H9 (cell line): Measurements from ENCODE around the gene TBCK. TPM values are rescaled to one million over a fixed set of nuclear protein-coding genes. Genes with fewer than 3 reads are reported as not detected.

Experiments
- DNase-seq: peaks from one replicate; pipeline ENCODE4 v3.0.0-alpha.2; 2017
- H2AFZ ChIP-seq: one replicate; pipeline ENCODE4 v1.6.1; 2013; ENCODE audit warnings: mild to moderate bottlenecking, low read length, control low read depth, moderate library complexity
- H2AK5ac ChIP-seq: 2 replicates; pipeline ENCODE4 v1.6.1; 2013; ENCODE audit warnings: low read length, control low read depth, mixed read lengths; ENCODE audit not compliant: insufficient read length
- H2BK120ac ChIP-seq: one replicate; pipeline ENCODE4 v1.6.1; 2013; ENCODE audit warnings: low read depth, mild to moderate bottlenecking, low read length, control low read depth, inconsistent platforms; ENCODE audit not compliant: poor library complexity, severe bottlenecking
- H2BK12ac ChIP-seq: 2 replicates; pipeline ENCODE4 v1.6.1; 2013; ENCODE audit warnings: low read length, control low read depth, mixed read lengths, low read depth; ENCODE audit not compliant: insufficient read length
- H2BK15ac ChIP-seq: 2 replicates; pipeline ENCODE4 v1.6.1; 2013; ENCODE audit warnings: low read depth, low read length, control low read depth
- H2BK20ac ChIP-seq: one replicate; pipeline ENCODE4 v1.6.1; 2013; ENCODE audit warnings: low read depth, mild to moderate bottlenecking, low read length, control low read depth, inconsistent platforms; ENCODE audit not compliant: poor library complexity, severe bottlenecking
- H2BK5ac ChIP-seq: 2 replicates; pipeline ENCODE4 v1.6.1; 2013; ENCODE audit warnings: low read length, control low read depth, mixed read lengths; ENCODE audit not compliant: insufficient read length
- H3K14ac ChIP-seq: 2 replicates; pipeline ENCODE4 v1.6.1; 2013; ENCODE audit warnings: low read length, control low read depth; ENCODE audit not compliant: insufficient read depth
- H3K18ac ChIP-seq: 2 replicates; pipeline ENCODE4 v1.6.1; 2013; ENCODE audit warnings: low read depth, mild to moderate bottlenecking, mixed read lengths, low read length, control low read depth; ENCODE audit not compliant: insufficient read length
- H3K23ac ChIP-seq: 2 replicates; pipeline ENCODE4 v1.6.1; 2013; ENCODE audit warnings: low read length, control low read depth, mixed read lengths, low read depth; ENCODE audit not compliant: insufficient read length
- H3K23me2 ChIP-seq: 2 replicates; pipeline ENCODE4 v1.6.1; 2013; ENCODE audit warnings: low read depth, mild to moderate bottlenecking, mixed read lengths, low read length, control low read depth; ENCODE audit not compliant: insufficient read length, poor library complexity, severe bottlenecking
- H3K27ac ChIP-seq: 2 replicates; pipeline ENCODE4 v1.5.1; 2013; ENCODE audit warnings: low read length, control low read depth, mixed read lengths, low read depth; ENCODE audit not compliant: insufficient read length
- H3K27me3 ChIP-seq: 2 replicates; pipeline ENCODE4 v1.6.1; 2013; ENCODE audit warnings: low read length, control low read depth, inconsistent platforms; ENCODE audit not compliant: insufficient read depth
- H3K4ac ChIP-seq: 2 replicates; pipeline ENCODE4 v1.6.1; 2013; ENCODE audit warnings: low read depth, mild to moderate bottlenecking, control low read depth, inconsistent platforms, low read length, moderate library complexity
- H3K4me1 ChIP-seq: 2 replicates; pipeline ENCODE4 v1.6.1; 2013; ENCODE audit warnings: low read length, control low read depth, inconsistent platforms; ENCODE audit not compliant: insufficient read depth
- H3K4me2 ChIP-seq: 2 replicates; pipeline ENCODE4 v1.6.1; 2013; ENCODE audit warnings: low read length, control low read depth, mixed read lengths; ENCODE audit not compliant: insufficient read length, insufficient read depth
- H3K56ac ChIP-seq: 2 replicates; pipeline ENCODE4 v1.6.1; 2013; ENCODE audit warnings: low read depth, mild to moderate bottlenecking, mixed read lengths, low read length, control low read depth; ENCODE audit not compliant: insufficient read length
- H3K79me1 ChIP-seq: 2 replicates; pipeline ENCODE4 v1.6.1; 2013; ENCODE audit warnings: low read depth, mild to moderate bottlenecking, moderate library complexity, low read length, control low read depth, inconsistent platforms; ENCODE audit not compliant: insufficient read depth, poor library complexity, severe bottlenecking
- H3K79me2 ChIP-seq: 2 replicates; pipeline ENCODE4 v1.6.1; 2013; ENCODE audit warnings: low read length, control low read depth, inconsistent platforms; ENCODE audit not compliant: insufficient read depth
- H3K9ac ChIP-seq: 2 replicates; pipeline ENCODE4 v1.6.1; 2013; ENCODE audit warnings: low read length, control low read depth, mixed read lengths; ENCODE audit not compliant: insufficient read length; ENCODE audit errors: extremely low read depth
- H3K9me3 ChIP-seq: one replicate; pipeline ENCODE4 v1.6.1; 2013; ENCODE audit warnings: low read depth, low read length, inconsistent platforms; ENCODE audit not compliant: control insufficient read depth
- H3T11ph ChIP-seq: one replicate; pipeline ENCODE4 v1.6.1; 2013; ENCODE audit warnings: mild to moderate bottlenecking, low read length, control low read depth, inconsistent platforms
- H4K20me1 ChIP-seq: one replicate; pipeline ENCODE4 v1.6.1; 2013; ENCODE audit not compliant: control insufficient read depth, insufficient read length, insufficient read depth
- H4K5ac ChIP-seq: 2 replicates; pipeline ENCODE4 v1.6.1; 2013; ENCODE audit warnings: low read depth, mild to moderate bottlenecking, mixed read lengths, low read length, control low read depth; ENCODE audit not compliant: insufficient read length
- H4K8ac ChIP-seq: replicated peaks from 2 replicates; pipeline ENCODE4 v1.6.1; 2013; ENCODE audit warnings: low read length, control low read depth, mixed read lengths, low read depth; ENCODE audit not compliant: insufficient read length
- H4K91ac ChIP-seq: 2 replicates; pipeline ENCODE4 v1.6.1; 2013; ENCODE audit warnings: low read depth, mild to moderate bottlenecking, moderate library complexity, mixed read lengths, low read length, control low read depth; ENCODE audit not compliant: insufficient read length
- H3K27ac Mint-ChIP-seq, 3 experiments: 2 replicates in 2 of 3; 3 replicates in 1 of 3; pipeline ENCODE4 v1.8.0; 2020 to 2021; ENCODE audit warnings: mixed read lengths in 3 of 3, mild to moderate bottlenecking in 1 of 3, moderate library complexity in 1 of 3
- H3K27me3 Mint-ChIP-seq: 2 replicates; pipeline ENCODE4 v1.8.0; 2021; ENCODE audit warnings: low read depth, mild to moderate bottlenecking, moderate library complexity, mixed read lengths
- H3K36me3 Mint-ChIP-seq, 3 experiments: 2 replicates in 2 of 3; 3 replicates in 1 of 3; pipeline ENCODE4 v1.8.0; 2020 to 2021; ENCODE audit warnings: low read depth in 3 of 3, mixed read lengths in 3 of 3; ENCODE audit not compliant: insufficient read depth in 1 of 3
- H3K4me1 Mint-ChIP-seq, 2 experiments: 2 replicates each; pipeline ENCODE4 v1.8.0; 2020; ENCODE audit warnings: mixed read lengths in 2 of 2
- H3K4me3 Mint-ChIP-seq, 2 experiments: 2 replicates in 1 of 2; 3 replicates in 1 of 2; pipeline ENCODE4 v1.8.0; 2020 to 2021; ENCODE audit warnings: mild to moderate bottlenecking in 2 of 2, mixed read lengths in 2 of 2, moderate library complexity in 1 of 2
- H3K9me3 Mint-ChIP-seq, 2 experiments: 2 replicates in 1 of 2; 3 replicates in 1 of 2; pipeline ENCODE4 v1.8.0; 2020; ENCODE audit warnings: mild to moderate bottlenecking in 2 of 2, mixed read lengths in 2 of 2, moderate library complexity in 1 of 2
- total RNA-seq: library from RNA; stranded (reverse); gene quantifications from 2 replicates; pipeline ENCODE4 v1.2.1, GENCODE V29; 2021
- TF ChIP-seq, protein P1 (sequence below): fragments of 200-600 bp; sonication (generic); conservative IDR thresholded peaks from 3 replicates; pipeline ENCODE4 v1.8.0; 2021; ENCODE audit warnings: antibody characterized with exemption, mild to moderate bottlenecking

TBCK gene
- total RNA-seq, 1 experiment from 2014 or later = 22.1 TPM

DNA sequence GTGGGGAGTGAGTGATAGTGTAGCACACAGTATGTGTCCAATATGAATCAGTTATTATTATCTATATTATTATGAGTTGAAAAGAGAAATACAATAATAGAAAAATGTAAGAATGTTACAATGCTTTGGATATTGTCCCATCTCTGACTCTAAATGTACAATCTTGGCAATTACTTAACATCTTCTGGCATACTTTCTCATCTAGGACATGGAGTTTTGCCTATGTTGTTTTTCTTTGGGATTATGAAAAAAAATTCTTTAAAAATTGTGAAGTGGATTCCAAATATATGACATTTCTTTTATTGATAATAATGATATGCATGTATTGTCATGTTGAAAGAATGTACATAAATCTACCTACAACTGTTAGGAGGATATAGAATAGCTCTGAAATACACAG, 84.1 kb downstream of the TBCK start:
- H3K27me3 Mint-ChIP-seq = no peaks in the 10 kb centered on the region

More for the DNA sequence above, 84.1 kb downstream of the TBCK start:
- Histone ChIP-seq H3K79me2 (no peaks in the 10 kb centered on the region), H4K20me1 (no peaks in the 10 kb centered on the region), H3K9ac (no peak overlapping the region), H4K8ac (no peak overlapping the region), H3K23me2 (no peaks in the 10 kb centered on the region), H3K4me2 (no peak overlapping the region), H3K23ac (no peak overlapping the region), H3K27me3 (no peaks in the 10 kb centered on the region), H2BK5ac (no peak overlapping the region), H3K56ac (no peak overlapping the region), H2BK120ac (no peak overlapping the region), H3K4ac (no peak overlapping the region), H4K5ac (no peak overlapping the region), H3K79me1 (no peaks in the 10 kb centered on the region), H2BK12ac (no peak overlapping the region), H3K14ac (no peak overlapping the region), H3K9me3 (no peaks in the 10 kb centered on the region), H2BK15ac (no peak overlapping the region), H3T11ph (no peak overlapping the region), H3K4me1 (no peaks in the 10 kb centered on the region), H3K27ac (no peak overlapping the region), H2AFZ (no peak overlapping the region), H2AK5ac (no peak overlapping the region), H4K91ac (no peak overlapping the region), H2BK20ac (no peak overlapping the region), H3K18ac (no peak overlapping the region)
- peaks cover 1 to 22% (median 20%) of the 10 kb centered on the region in 3 experiments; a peak in 5 of 7 replicates for H3K36me3 Mint-ChIP-seq
- no peak for DNase-seq
- TF ChIP-seq, protein P1, sequence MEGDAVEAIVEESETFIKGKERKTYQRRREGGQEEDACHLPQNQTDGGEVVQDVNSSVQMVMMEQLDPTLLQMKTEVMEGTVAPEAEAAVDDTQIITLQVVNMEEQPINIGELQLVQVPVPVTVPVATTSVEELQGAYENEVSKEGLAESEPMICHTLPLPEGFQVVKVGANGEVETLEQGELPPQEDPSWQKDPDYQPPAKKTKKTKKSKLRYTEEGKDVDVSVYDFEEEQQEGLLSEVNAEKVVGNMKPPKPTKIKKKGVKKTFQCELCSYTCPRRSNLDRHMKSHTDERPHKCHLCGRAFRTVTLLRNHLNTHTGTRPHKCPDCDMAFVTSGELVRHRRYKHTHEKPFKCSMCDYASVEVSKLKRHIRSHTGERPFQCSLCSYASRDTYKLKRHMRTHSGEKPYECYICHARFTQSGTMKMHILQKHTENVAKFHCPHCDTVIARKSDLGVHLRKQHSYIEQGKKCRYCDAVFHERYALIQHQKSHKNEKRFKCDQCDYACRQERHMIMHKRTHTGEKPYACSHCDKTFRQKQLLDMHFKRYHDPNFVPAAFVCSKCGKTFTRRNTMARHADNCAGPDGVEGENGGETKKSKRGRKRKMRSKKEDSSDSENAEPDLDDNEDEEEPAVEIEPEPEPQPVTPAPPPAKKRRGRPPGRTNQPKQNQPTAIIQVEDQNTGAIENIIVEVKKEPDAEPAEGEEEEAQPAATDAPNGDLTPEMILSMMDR = no peak
- H3K4me3 Mint-ChIP-seq = no peak overlapping the region
- no peaks in the 10 kb centered on the region for H3K4me1 Mint-ChIP-seq
- H3K9me3 Mint-ChIP-seq = no peaks in the 10 kb centered on the region
- no peak overlapping the region for H3K27ac Mint-ChIP-seq
